Progenitor cell of endocrine pancreas (in vitro differentiated cells): ENCODE results near the gene WNK2. TPM values are rescaled to one million over a fixed set of nuclear protein-coding genes. Genes with fewer than 3 reads are reported as not detected.

Experiments used
- DNase-seq: peaks from one replicate; pipeline ENCODE4 v3.0.0; 2021; ENCODE audit warnings: low spot score; ENCODE audit not compliant: unreplicated experiment
- H3K27ac Mint-ChIP-seq: 2 replicates; pipeline ENCODE4 v1.8.0; 2021; ENCODE audit warnings: mild to moderate bottlenecking, moderate library complexity, mixed read lengths
- H3K27me3 Mint-ChIP-seq: 2 replicates; pipeline ENCODE4 v1.8.0; 2021; ENCODE audit warnings: mixed read lengths
- H3K36me3 Mint-ChIP-seq: 2 replicates; pipeline ENCODE4 v1.8.0; 2022; ENCODE audit warnings: mixed read lengths; ENCODE audit not compliant: insufficient read depth
- H3K4me1 Mint-ChIP-seq: 2 replicates; pipeline ENCODE4 v1.8.0; 2021; ENCODE audit warnings: low read depth, mixed read lengths
- H3K4me3 Mint-ChIP-seq: 2 replicates; pipeline ENCODE4 v1.8.0; 2021; ENCODE audit warnings: low read depth, mild to moderate bottlenecking, moderate library complexity, mixed read lengths
- H3K9me3 Mint-ChIP-seq: 2 replicates; pipeline ENCODE4 v1.8.0; 2021; ENCODE audit warnings: low read depth, mixed read lengths
- total RNA-seq: library from RNA; stranded (reverse); gene quantifications from 2 replicates; pipeline ENCODE4 v1.2.1, GENCODE V29; 2021
- TF ChIP-seq, protein P1 (sequence below): fragments of 200-600 bp; sonication (generic); IDR thresholded peaks from one replicate; pipeline ENCODE4 v1.5.0; 2021; ENCODE audit warnings: antibody characterized with exemption, mild to moderate bottlenecking; ENCODE audit not compliant: unreplicated experiment

WNK2 gene
- total RNA-seq, 1 donor from 2014 or later, result 345 TPM

GRCh38 chr9:93265972-93266371, 82.0 kb downstream of the WNK2 start:
- Mint-ChIP-seq H3K4me1 (peaks cover 30% of the 10 kb centered on the region), H3K36me3 (peaks cover 27% of the 10 kb centered on the region), H3K4me3 (no peak overlapping the region), H3K27ac (no peak overlapping the region), H3K9me3 (no peaks in the 10 kb centered on the region), H3K27me3 (no peaks in the 10 kb centered on the region)
- no peak for DNase-seq
- TF ChIP-seq, protein P1, sequence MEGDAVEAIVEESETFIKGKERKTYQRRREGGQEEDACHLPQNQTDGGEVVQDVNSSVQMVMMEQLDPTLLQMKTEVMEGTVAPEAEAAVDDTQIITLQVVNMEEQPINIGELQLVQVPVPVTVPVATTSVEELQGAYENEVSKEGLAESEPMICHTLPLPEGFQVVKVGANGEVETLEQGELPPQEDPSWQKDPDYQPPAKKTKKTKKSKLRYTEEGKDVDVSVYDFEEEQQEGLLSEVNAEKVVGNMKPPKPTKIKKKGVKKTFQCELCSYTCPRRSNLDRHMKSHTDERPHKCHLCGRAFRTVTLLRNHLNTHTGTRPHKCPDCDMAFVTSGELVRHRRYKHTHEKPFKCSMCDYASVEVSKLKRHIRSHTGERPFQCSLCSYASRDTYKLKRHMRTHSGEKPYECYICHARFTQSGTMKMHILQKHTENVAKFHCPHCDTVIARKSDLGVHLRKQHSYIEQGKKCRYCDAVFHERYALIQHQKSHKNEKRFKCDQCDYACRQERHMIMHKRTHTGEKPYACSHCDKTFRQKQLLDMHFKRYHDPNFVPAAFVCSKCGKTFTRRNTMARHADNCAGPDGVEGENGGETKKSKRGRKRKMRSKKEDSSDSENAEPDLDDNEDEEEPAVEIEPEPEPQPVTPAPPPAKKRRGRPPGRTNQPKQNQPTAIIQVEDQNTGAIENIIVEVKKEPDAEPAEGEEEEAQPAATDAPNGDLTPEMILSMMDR, result no peak

DNA sequence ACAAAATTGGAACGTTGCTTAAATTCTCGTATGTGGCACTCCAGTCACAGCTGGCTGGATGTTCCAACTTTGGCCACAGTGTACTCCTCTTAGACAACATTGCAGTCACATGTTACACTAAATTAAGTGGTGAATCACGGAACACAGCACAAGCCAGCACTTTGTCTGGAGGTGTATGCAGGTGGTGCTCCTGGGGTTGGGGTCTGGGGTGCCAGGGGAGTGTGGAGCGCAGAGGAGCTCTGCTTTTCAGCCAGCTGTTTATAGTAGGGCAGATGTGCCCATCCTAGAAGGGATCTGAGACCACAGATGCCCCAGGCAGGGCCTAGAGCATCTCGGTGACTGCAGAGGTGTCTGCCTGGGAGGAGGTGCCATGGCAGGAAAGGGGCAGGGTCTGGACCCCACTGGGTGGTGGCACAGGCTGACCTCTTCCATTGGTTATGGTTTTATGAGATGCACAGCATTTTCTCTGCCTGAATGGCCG, 82.6 kb downstream of the WNK2 start:
- no peak overlapping the region for H3K27ac Mint-ChIP-seq
- H3K4me3 Mint-ChIP-seq, result no peak overlapping the region
- H3K36me3 Mint-ChIP-seq, result peaks cover 33% of the 10 kb centered on the region
- peaks cover 3% of the 10 kb centered on the region for H3K9me3 Mint-ChIP-seq
- no peak for DNase-seq
- H3K27me3 Mint-ChIP-seq, result no peaks in the 10 kb centered on the region
- H3K4me1 Mint-ChIP-seq, result peaks cover 34% of the 10 kb centered on the region
- TF ChIP-seq, protein P1, result no peak

GRCh38 chr9:93267091-93267541, 83.2 kb downstream of the WNK2 start:
- TF ChIP-seq, protein P1, result no peak
- no peak for DNase-seq
- Mint-ChIP-seq H3K4me1 (peaks cover 36% of the 10 kb centered on the region), H3K9me3 (peaks cover 7% of the 10 kb centered on the region), H3K27ac (no peak overlapping the region), H3K36me3 (peaks cover 38% of the 10 kb centered on the region), H3K4me3 (no peak overlapping the region), H3K27me3 (no peaks in the 10 kb centered on the region)

GRCh38 chr9:93267681-93268505, 84.0 kb downstream of the WNK2 start:
- TF ChIP-seq, protein P1, result no peak
- no peak for DNase-seq
- Mint-ChIP-seq H3K27ac (peak overlapping the region; percentile 95), H3K4me3 (peak overlapping the region; percentile 66), H3K36me3 (peaks cover 42% of the 10 kb centered on the region), H3K4me1 (peaks cover 36% of the 10 kb centered on the region), H3K27me3 (no peaks in the 10 kb centered on the region), H3K9me3 (peaks cover 9% of the 10 kb centered on the region)

DNA sequence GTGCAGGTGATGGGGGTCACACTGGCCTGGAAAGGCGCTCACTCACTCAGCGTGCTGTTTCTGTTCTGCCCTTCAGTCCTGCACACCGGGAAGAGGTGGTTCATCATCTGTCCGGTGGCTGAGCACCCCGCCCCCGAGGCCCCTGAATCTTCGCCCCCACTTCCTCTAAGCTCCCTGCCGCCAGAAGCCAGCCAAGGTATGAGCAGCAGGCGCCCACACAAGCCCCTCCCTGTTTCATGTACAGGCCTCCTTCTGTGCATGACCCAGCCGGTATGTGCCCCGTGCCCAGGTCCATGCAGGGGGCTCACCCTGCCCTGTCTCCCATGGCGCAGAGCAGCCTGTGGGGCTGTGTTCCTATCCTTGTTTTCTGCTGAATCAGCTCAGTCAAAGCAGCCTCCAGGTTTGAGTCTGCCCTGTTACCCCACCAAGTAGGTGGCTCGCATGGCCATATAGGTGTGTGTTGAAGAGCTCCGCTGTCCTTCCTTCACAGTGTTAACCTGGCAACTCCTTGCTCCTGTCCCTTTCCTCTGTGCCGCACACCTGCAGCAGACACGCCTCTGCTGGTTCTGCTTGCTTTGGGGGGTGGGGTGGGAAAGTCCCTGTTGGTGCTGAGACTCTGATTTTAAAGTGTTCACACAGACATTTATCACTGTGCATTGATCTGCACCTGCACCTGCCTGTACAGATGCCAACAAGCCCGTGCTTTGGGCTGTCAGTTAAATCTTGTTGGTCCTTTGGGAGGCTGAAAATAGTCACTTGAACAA, 84.8 kb downstream of the WNK2 start:
- peaks cover 36% of the 10 kb centered on the region for H3K4me1 Mint-ChIP-seq
- H3K27me3 Mint-ChIP-seq, result no peaks in the 10 kb centered on the region
- peak; percentile 59 for DNase-seq
- peak overlapping the region; percentile 66 for H3K4me3 Mint-ChIP-seq
- peak overlapping the region; percentile 95 for H3K27ac Mint-ChIP-seq
- H3K36me3 Mint-ChIP-seq, result peaks cover 45% of the 10 kb centered on the region
- H3K9me3 Mint-ChIP-seq, result peaks cover 9% of the 10 kb centered on the region
- TF ChIP-seq, protein P1, result no peak
